Testis (tissue), 3 donors: ENCODE measurements around the gene CIAO2A. TPM values are rescaled to one million over a fixed set of nuclear protein-coding genes. Genes with fewer than 3 reads are reported as not detected.

Experiments
- DNase-seq: peaks from one replicate; pipeline ENCODE4 v3.0.0-alpha.2; 2019
- H3K27ac ChIP-seq, 2 donors: fragments of 200-600 bp; sonication (generic); one replicate each; pipeline ENCODE4 v1.5.1; 2019
- H3K27me3 ChIP-seq: fragments of 200-600 bp; sonication (generic); one replicate; pipeline ENCODE4 v1.5.1; 2019
- H3K36me3 ChIP-seq: fragments of 200-600 bp; sonication (generic); one replicate; pipeline ENCODE4 v1.5.1; 2017; ENCODE audit warnings: low read depth; ENCODE audit errors: missing control alignments
- H3K4me1 ChIP-seq: fragments of 200-600 bp; sonication (generic); one replicate; pipeline ENCODE4 v1.5.1; 2019
- H3K4me3 ChIP-seq, 2 donors: fragments of 200-600 bp; sonication (generic); one replicate each; pipeline ENCODE4 v1.5.1; 2017 to 2019
- H3K9me3 ChIP-seq: fragments of 200-600 bp; sonication (generic); one replicate; pipeline ENCODE4 v1.5.1; 2017
- CTCF ChIP-seq, 3 experiments: fragments of 450-650 bp in 2 of 3; fragments of 200-600 bp in 1 of 3; sonication (generic) in 1 of 3; IDR thresholded peaks; one replicate each; pipeline ENCODE4 v1.5.1; 2016 to 2019; ENCODE audit warnings: antibody characterized with exemption in 3 of 3, mild to moderate bottlenecking in 2 of 3, moderate library complexity in 1 of 3
- POLR2A ChIP-seq: fragments of 450-650 bp; IDR thresholded peaks from one replicate; pipeline ENCODE4 v1.6.1; 2017; ENCODE audit warnings: antibody characterized with exemption, mild to moderate bottlenecking, moderate library complexity
- WGBS, 2 donors: methylation state at CpG; one replicate each; pipeline ENCODE4 v1.1.5; 2018; 5-methylcytosine and 5-hydroxymethylcytosine counted together
- intact Hi-C: fragments of 100-400 bp; cut with DNase I; formaldehyde crosslinking; loops from one replicate; pipeline ENCODE4 v1.15.1; 2023; ENCODE audit warnings: low total_unique reads
- polyA plus RNA-seq: library from polyadenylated mRNA; stranded (reverse); fragments of 350-450 nt; fragmentation: Illumina TruSeq; extraction: RNeasy Lipid Tissue Mini Kit (QIAGEN cat#74804); gene quantifications from one replicate; pipeline ENCODE4 v1.2.3, GENCODE V29; 2014; ENCODE audit warnings: low read depth, low replicate concordance; ENCODE audit not compliant: insufficient read depth
- total RNA-seq, 2 donors: library from RNA; depleted of rRNA; stranded (reverse); fragments of >200 nt; gene quantifications; one replicate each; pipeline ENCODE4 v1.2.3, GENCODE V29; 2016

The CIAO2A gene
- total and polyA plus RNA-seq, 3 donors from 2014 or later, result 33.7 to 36.8 (median 36.1) TPM

GRCh38 chr15:64029633-64030032 is 64.0 kb downstream of the CIAO2A start:
- intact Hi-C loops, result no loop called here
- 96 to 98% methylated on average over 4 of the region's 4 CpGs for WGBS, 2 donors
- Histone ChIP-seq H3K9me3 (no peaks in the 10 kb centered on the region), H3K4me3 (no peak overlapping the region), H3K36me3 (no peaks in the 10 kb centered on the region), H3K4me1 (no peaks in the 10 kb centered on the region), H3K27ac (no peak overlapping the region), H3K27me3 (no peaks in the 10 kb centered on the region)
- no peak for DNase-seq
- TF ChIP-seq POLR2A (no peak), CTCF (IDR thresholded peaks at IDR 0.05) (no peak)

GRCh38 chr15:64029110-64029509 is 64.5 kb downstream of the CIAO2A start:
- intact Hi-C loops, result no loop called here
- no peak for DNase-seq
- WGBS, 2 donors, result 67 to 69% methylated on average over 6 to 8 of the region's 8 CpGs
- Histone ChIP-seq H3K27me3 (no peaks in the 10 kb centered on the region), H3K4me3 (no peak overlapping the region), H3K4me1 (no peaks in the 10 kb centered on the region), H3K36me3 (no peaks in the 10 kb centered on the region), H3K27ac (no peak overlapping the region), H3K9me3 (no peaks in the 10 kb centered on the region)
- TF ChIP-seq CTCF (IDR thresholded peaks at IDR 0.05) (no peak), POLR2A (no peak)

DNA sequence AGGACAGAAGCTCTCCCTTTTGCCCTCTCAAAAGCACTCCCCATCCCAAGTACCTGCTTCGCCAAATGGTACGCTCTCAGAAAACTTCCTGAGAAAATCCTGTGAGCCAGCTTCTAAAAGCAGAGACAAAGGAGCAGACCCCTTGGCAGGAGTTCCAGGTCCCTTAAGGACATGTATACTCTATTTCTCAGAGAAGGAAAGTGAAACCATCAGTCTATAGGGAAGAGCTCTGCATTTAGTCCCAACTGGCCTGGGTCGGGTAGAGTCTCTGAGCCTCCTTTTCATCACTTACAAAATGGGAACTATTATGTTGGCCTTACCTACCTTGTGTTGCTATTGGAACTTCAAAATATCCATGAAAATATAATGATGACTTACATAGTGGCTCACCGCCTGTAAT is 67.0 kb downstream of the CIAO2A start:
- WGBS, 2 donors, result 89 to 95% methylated on average over 4 of the region's 4 CpGs
- TF ChIP-seq POLR2A, result no peak
- no peak for TF ChIP-seq CTCF (IDR thresholded peaks at IDR 0.05)
- H3K36me3 ChIP-seq, result no peaks in the 10 kb centered on the region

DNA sequence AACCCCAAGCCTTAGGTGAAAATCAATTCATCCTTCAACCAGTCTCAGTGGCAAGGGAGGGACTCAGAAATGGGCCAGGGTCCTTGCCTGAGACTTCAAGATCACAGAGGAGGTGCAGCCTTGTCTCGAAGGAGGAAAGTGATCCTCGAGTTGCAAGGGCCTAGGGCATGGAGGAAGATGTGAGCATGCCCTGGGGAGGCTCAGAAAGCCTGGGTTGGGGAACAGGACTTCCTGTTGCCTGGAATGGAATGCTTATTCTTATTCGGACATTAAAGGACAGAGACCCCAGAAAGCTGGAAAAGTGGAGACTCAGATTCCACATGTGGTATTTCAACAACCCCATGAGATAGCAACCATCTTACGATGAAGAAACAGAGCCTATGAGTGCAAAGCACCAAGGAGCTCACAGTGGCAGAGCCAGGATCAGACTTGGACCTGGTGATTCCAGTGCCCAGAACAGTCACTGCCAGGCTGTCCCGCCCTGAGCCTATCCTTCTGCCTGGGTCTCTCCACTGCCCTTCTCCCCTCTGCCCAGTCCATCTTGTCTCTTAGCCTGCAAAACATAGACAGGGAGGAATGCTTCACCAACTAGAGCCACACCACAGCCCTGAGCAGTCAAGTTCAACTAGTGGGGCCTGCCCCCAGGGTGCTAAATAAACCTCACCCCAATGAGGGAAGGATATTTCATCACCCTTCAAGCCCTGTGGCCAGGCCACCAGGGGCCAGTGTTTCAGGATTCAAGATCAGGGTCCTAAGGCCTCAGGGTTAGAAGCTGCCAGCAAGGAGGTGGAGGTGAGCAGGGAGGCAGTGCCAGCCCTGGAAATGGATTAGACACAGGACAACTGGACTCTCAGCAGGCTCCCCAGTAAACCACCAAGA is 69.2 kb downstream of the CIAO2A start:
- H3K27me3 ChIP-seq, result no peaks in the 10 kb centered on the region
- WGBS, 2 donors, result 86 to 92% methylated on average over 5 of the region's 5 CpGs
- no peaks in the 10 kb centered on the region for H3K4me1 ChIP-seq
- no peaks in the 10 kb centered on the region for H3K36me3 ChIP-seq
- no peak for DNase-seq
- no peak overlapping the region for H3K4me3 ChIP-seq
- no peaks in the 10 kb centered on the region for H3K9me3 ChIP-seq
- no peak overlapping the region for H3K27ac ChIP-seq
- TF ChIP-seq POLR2A (no peak), CTCF (IDR thresholded peaks at IDR 0.05) (no peak)
- intact Hi-C loops, result no loop called here

More for the DNA sequence above, 67.0 kb downstream of the CIAO2A start:
- intact Hi-C loops, result no loop called here
- Histone ChIP-seq H3K4me1 (no peaks in the 10 kb centered on the region), H3K27me3 (no peaks in the 10 kb centered on the region), H3K27ac (no peak overlapping the region), H3K9me3 (no peaks in the 10 kb centered on the region), H3K4me3 (no peak overlapping the region)
- DNase-seq, result no peak

- intact Hi-C loops, result no loop called here
- DNase-seq, result no peak
- 63 to 65% methylated on average over 1 of the region's 1 CpG for WGBS, 2 donors
- Histone ChIP-seq H3K4me3 (no peak overlapping the region), H3K9me3 (no peaks in the 10 kb centered on the region), H3K27me3 (no peaks in the 10 kb centered on the region), H3K27ac (no peak overlapping the region), H3K4me1 (no peaks in the 10 kb centered on the region), H3K36me3 (no peaks in the 10 kb centered on the region)
- no peak for TF ChIP-seq POLR2A
- no peak for TF ChIP-seq CTCF (IDR thresholded peaks at IDR 0.05)
Measured at GRCh38 chr15:64023220-64023619, 70.4 kb downstream of the CIAO2A start.
